ENCODE measurements around the gene ATRNL1. TPM values are rescaled to one million over a fixed set of nuclear protein-coding genes. Genes with fewer than 3 reads are reported as not detected.

ATRNL1 gene
- total RNA-seq, 1 experiment from 2014 or later: 5.8 TPM

DNA sequence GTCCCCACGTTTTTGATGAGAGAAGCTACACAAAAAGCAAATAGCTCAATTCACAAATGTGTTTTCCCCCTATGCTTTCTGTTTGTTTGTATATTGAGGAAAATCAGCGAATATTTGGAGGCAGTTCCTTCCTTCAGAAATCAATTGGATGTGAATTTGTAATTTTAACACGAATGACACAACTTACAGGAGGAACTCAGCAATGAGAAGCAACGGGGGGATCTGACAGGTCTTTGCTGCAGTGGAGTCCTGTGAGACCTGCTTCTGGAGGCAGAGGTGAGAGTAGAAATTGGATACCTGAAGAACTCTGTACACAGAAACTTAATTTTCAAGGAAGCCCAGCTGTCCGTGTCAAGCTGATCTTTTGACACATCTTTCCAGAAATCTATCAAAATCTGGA is 809.4 kb downstream of the ATRNL1 start:
- DNase-seq (ENCODE audit: low spot score): no peak

DNA sequence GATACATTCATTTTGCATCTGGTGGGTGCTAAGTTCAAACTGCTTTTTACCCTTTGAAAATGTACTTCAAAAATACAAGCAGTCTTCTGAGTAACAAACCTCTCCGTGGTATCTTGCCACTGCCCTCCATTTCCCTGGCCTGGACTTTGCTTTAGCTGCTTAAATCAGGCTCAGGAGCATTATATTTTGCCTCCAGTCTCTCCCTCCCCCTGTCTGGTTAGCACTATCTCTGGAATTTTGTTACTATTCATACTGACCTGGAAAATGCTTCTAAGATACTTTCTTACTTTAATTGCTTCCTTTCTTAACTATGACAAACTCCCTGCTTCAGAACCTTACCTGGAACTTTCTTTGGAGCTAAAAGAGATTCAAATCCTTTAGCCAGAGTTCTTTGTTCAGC is 810.0 kb downstream of the ATRNL1 start:
- DNase-seq (ENCODE audit: low spot score): no peak

DNA sequence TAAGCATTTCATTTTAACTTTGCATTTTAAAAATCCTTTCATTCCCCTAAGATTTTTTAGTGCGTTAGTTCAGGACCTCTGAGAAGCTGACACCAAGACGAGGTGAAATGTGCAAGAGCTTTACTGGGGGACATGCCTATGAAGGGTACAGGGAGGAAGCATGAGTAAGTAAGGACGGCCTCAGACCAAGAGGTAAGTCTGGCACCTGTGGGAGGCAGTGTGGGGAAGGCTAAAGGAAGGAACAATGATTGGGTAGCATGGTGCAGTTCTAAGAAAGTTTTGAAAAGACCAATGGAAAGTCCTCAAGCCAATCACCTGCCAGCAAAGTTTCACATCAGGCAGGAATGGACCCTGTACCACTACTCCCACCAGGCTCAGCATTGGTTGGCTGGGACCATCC is 810.7 kb downstream of the ATRNL1 start:
- no peak for DNase-seq (ENCODE audit: low spot score)

DNA sequence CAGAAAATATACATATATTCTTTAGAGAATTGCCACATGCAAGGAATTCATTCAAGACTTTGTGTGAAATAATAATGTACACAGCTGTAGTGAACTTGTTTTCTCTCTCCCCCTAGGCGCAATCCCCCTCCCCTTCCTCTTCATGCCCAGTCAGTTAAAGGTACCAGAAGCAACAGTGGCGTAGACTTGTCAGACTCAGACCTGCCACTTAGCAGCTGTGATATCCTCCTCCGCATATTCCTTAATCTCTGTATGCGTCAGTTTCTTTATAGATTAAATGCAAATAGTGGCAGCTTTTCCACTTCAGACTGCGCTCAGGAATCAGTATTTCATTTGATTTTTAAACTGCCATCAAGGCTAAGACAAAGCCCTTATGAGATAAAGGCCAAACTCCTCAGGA is 815.9 kb downstream of the ATRNL1 start:
- no peak for DNase-seq (ENCODE audit: low spot score)

DNA sequence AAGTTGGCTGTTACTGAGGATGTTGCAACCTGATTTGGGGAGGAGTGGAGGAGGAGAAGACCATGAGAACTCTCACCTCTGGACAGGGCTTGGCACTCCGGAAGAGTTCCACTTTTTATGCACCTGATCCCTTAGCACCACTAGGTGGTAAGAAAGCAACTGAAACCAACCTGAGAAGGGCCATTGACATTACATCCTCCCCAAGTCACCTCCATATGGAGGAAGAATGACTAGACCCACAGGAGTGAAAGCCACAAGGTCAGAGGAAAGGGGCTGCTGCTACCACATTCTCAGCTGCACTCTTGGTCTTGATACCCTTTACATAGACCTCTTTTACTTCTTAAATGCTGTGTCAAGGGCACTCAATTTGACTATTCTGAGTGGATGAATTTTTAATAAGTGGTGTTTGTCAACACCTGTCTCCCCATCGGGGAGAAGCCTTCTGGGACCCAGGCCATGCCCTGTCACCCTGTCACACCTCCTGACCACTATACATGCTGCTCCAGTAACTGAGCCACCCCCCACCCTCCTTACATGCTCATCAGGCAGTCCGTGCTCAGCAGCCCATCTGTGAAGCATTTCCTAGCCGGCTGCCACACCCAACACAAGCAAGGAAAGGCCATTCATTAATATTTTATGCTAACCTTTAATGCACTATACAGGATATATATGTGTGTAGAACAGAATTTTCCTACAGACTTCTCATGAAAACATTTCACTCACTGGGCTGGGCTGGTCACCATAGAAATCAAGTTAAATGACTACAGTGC is 817.0 kb downstream of the ATRNL1 start:
- no peak for DNase-seq (ENCODE audit: low spot score)

DNA sequence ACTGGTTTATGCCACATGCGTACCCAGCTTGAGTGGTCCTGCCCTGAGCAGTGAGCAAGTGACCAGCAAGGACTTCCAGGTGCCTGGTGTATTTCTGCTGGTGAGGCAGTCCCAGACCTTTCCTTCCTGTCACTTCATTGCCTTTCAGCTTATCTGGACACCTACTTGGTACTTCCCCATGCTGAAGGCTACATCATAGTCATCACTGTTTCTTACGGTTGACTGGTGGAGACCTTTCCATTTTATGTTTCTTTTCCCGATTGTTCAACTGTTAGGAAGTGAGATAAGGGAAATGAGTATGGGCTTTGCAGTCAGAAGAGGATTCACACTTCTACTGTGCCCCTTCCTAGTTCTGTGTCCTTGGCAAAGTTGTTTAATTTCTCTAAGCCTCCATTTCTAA is 821.3 kb downstream of the ATRNL1 start:
- DNase-seq (ENCODE audit: low spot score): no peak

DNA sequence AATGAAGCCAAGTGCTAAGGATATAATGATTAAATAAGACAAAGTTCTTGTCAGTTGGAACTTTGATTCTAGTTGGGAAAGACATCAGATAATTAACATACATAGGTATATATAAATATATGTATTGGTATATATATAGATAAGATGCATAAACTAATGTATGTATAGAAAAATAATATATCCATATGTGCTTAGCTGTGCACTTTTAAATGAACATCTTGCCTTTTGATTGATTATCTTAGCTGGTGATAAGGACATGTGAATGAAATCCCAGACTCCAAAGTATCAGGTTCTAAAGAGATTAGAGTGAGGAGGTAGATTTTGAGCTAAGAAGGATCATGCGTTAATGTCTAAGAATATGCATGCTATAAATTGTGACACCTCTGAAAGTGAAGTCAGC is 822.3 kb downstream of the ATRNL1 start:
- no peak for DNase-seq (ENCODE audit: low spot score)

DNA sequence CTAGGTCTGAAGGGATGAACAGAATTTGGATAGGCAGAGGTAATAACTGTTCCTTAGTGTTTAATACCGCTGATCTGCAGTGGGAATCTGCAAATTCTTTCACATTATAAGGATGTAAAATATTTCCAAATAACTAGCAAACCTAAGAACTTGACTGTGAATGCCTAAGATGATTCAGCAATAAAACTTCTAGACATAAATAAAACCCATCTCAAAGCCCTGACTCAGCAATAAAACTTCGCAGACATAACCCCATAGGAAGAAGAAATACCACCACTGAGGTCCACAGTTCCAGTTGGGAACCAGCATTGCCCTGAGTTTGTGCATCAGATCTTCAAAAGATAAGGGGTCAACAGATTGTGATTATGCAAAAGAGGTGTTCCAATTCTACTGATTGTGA is 825.6 kb downstream of the ATRNL1 start:
- DNase-seq (ENCODE audit: low spot score): no peak

DNA sequence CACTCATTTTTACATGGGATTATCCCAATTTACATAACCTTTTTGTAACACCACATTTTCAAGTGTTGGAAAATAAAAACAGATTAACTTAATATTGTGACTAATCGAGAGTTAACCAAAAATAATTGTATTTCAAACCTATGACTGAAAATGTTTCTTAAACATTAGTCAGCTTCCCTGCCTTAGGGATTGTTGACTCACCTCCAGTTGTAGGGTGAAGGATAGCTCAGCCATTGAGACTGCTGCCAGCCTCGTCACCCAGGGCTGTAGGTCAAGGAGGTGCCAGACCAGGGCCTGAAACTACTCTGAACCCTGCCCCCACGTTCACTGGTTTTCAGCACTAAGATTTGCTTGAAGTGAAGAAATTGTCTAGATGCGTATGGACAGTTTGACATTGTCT is 828.6 kb downstream of the ATRNL1 start:
- DNase-seq (ENCODE audit: low spot score): no peak

DNA sequence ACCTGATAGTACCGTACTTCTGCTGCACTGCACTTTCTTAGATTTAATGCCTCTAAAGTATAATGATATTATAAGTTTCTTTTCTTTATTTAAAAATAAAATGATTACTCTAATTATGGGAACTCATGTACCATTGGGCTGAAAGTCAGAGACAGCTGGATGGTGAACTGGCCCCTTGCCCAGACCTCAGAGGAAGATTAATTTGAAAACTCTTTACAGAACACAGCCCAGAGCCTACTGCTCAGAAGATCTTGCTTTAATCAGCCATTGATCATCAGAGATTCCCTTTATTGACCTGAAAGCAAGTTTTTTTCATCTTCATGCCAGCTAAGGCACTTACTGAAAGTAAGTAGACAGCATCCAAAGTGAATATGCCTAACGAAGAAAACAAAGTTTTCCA is 838.1 kb downstream of the ATRNL1 start:
- DNase-seq (ENCODE audit: low spot score): no peak

DNA sequence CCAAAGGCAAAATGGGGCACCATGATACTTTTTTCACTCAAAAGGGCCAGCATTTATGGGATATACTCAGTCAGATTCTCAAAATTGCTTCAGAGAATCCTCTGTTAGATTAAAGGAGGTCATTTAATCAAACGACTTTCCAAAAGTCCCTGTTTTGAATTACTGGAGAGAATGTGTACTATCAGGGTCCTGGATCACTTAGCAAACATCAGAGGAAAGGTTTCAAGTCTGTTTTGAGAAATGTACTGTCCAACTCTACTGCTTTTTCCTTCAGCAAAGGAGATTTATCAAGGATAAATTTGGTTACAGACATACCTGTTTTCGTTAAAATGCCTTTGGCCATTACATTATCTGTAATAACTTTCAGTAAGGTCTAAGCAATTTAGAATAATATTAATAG is 838.9 kb downstream of the ATRNL1 start:
- no peak for DNase-seq (ENCODE audit: low spot score)

DNA sequence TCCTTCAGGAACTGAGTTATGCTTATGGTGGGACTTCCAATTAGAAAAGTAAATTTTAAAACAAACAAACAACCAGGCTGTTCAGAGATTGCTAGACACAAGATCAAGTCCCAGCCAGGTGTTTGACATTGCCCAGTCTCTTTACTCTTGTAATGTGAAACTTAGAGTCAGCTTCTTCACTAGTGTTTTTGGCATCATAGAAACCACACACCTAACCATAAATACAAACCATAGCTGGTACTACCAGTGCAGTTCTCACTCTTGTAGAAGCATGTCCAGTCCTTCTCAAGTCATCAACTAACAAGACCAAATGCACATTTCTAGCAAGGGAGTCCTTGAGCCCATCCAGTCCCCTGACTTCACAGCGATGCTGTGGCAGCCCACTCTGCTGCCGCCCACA is 839.9 kb downstream of the ATRNL1 start:
- DNase-seq (ENCODE audit: low spot score): no peak

DNA sequence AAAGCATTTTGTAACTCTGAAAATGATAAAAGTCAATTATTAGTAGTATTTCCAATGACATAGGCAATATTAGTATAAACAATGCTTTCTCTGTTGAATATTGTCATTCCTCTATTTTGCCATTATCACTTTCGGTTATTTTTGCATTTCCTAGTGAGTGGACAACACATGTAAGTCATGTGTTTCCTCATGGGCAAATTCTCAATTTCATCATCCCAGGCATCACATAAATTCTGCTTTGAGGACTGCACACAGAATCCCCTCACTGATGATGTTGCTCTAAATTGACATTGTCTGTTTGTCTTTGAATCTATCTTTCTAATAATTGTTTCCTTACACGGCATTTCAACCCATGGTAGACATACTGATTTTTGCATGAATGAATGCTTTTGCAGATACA is 842.6 kb downstream of the ATRNL1 start:
- no peak for DNase-seq (ENCODE audit: low spot score)

DNA sequence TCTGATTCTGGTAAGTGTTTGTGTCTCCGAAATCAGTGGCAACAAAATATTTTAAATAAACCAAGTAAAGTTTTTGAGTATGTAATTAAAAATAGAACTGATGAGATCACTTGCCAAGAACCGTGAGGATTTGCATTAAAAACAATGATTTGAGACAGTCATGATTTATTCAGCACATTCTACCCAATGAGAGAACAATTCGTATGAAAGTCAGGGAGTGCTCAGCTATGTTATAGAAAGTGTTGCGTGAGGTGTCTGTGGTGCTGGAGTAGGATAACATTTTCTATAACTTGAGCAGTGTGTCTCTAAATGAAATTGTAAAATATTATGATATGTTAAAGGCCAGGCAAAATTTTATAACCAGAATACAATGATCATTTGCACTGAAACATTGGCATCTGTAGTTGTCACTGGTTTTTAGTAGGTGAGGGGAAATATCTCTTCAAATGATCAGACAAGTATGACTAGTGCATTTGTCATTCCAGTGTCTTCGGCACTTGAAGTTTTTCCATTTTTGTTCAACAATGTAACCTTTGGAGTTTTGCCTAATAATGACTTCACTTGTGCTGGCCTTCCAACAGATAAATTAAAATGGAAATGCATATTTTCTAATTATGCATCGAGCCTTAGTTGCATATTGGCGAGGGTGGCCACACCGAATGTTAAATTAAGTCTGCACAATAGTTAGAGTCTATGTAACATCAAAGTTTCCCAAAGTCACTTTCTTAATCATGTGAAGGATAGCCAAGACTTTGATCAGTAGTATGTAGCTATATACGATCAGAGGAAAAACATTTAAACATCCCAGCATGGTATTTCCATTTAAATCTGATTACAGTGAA is 844.0 kb downstream of the ATRNL1 start:
- no peak for DNase-seq (ENCODE audit: low spot score)

DNA sequence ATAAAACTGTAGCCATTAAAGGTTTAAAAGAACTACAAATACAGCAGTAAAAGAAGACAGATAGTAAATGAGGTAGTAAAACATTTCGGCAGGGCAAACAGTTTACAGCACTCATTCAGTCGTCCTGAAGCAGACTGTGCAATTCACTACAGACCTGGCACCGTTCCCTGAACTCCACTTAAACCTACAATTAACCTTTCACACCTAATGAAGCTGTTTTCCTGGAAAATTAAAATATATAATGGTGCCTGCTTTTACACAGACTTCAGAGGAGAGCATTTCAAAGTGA is 844.5 kb downstream of the ATRNL1 start:
- DNase-seq (ENCODE audit: low spot score): no peak

DNA sequence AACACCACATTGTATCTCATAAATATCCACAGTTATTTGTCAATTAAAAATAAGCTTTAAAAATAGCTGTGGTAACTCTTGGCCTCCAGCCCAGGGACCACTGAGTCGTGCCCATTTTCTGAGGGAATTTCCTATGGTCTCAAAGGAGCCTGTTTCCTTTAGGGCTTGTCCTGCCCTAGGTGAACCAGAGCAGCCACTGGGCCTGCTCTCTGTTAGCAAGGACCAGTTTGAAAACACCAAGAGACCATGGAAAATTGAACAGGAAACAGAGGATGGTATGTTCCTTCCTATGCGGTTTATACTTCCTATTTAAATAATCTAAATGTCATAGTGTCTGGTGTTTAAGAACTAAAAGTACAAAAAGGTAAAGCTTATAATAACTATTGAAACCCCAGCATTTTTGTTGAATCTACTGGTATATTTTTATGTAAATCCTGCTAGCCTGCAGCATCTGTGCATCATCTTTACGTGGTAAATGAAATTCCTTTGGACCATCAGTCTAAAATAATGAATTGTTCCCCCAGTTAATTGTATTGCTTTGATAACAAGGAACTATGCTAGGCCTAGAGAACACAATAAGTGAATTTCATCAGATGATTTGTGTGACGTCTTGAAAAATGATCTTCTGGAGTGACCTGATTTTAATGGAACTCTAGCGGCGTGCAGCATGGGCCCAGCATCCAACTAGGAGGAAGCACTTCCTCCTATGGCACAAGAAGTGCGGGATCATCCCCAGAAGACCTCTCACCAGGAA is 846.1 kb downstream of the ATRNL1 start:
- DNase-seq (ENCODE audit: low spot score): no peak

DNA sequence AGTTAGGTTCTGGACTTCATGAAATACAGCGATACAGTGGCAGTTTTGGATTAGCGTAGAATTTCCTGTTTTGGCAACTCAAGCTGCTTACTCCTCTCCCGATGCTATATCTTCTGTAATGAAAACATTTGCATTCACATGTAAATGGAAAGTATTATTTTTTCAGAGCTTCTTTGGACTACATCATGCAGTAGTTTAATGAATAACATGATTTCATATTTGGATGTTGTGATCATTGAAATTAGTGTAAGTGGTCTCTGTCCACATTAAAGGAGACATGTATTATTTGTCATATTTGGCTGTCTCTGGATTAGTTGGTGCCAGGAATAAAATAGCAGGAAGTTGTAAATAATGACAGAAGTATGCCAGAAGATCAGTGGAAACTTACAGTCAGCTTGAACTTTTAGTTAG is 848.2 kb downstream of the ATRNL1 start:
- DNase-seq (ENCODE audit: low spot score): no peak

DNA sequence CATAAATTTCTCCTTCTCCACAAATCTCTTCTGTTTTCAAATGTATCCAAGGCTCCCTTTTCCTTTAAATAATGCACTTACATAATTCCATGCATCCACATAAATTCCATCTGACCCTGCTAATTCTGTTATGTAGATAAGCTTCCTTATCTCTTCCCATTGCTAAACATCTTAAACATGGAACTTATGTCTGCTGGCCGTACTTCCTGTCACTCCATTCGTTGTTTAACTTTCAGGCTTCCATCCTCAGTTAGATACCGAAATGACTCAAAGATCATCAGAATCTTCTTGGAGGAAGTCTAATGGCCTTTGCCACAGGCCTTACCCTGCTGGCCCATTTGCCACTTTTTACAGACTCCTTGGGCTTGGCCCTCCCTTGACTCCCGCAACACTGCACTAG is 848.9 kb downstream of the ATRNL1 start:
- DNase-seq (ENCODE audit: low spot score): no peak

DNA sequence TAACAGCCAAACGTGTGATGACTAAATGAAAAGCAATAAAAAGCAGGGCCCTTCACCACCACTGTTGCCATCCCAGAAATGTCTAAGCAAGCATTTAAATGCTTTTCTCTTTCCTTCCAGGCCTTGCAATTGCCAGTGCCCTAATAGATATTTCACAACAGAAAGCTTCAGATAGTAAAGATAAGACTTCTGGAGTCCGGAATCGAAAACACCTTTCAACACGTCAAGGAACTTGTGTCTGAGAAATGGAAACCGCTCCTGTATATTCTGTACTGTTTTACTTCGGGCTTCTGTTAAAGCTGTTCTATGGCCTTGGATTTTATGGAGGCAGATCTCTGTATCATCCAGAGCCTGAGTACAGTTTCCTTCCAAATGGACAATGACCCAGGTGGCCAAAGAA is 851.4 kb downstream of the ATRNL1 start:
- DNase-seq (ENCODE audit: low spot score): no peak

DNA sequence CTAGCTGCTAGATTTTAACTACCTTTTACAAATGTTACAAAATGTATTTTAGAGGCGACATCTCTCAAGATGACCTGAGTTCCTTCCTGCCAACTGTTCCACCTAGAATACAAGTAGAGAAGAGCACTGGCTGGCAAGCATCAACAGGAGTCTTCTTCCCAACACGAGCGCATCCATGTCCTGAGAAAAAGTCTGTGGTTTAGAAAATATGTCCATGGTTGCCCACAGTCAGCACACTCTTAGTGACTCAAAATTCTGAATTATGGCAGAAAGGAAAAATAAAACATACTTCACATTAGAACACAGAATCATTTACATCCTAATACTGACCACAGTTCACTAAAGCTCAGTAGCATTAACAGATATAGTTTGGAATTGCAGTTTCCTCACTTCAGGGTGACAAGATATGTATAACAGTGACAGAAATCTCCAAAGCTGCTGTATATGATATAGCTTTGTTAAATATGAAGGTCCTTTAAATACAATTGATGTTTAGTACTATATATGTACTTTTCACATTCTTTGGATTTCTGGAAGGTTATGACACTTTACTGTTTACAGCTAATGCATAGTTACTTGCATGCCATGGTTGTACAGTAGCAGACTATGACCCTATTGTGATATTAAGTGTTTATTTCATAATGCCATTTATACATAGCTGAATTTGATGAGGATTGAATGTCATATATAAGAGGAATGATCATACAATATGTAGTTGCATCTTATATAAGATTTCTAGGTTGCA is 852.7 kb downstream of the ATRNL1 start:
- no peak for DNase-seq (ENCODE audit: low spot score)

DNA sequence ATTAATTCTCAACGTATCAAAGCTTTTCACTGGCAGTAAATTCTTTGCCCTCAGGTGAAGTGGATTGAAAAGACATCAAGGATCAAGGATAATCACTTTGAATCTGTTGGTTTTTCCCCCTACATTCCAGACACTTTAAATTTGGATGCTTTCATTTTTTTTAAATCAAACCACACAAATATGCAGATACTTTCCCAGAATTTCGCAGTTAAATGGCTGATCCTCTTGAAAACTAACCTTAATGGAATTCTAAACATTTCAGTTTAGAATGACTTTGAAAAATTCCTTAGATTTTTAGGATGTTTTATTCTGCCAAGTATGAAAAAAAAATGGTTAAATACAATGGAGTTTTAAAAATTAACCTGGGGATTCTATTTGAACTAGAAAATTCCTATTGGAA is 853.9 kb downstream of the ATRNL1 start:
- DNase-seq (ENCODE audit: low spot score): no peak

DNA sequence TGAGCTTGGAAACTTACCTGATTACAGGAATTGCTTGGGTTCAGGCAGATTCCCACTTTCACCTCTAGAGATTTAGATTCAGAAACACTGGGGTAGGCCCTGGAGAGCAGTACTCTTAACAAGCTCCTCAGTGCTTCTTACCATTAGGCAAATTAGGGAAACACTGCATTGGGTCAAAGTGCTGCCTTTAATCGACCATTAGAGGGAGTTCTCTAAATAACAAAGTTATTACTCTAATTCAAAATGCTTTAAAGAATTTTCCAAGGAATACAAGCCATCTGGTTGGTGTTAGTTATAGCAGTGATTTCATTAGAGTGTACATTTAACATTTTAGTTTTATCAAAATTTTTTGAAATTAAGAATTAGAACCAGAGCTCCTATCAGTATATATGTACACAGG is 855.3 kb downstream of the ATRNL1 start:
- DNase-seq (ENCODE audit: low spot score): no peak

All from H4 (cell line).